ENCODE measurements around the gene PDCD1LG2.
A peak's percentile ranks its signal among the peaks of the same experiment; 100 is the strongest.
"Not testable (repeated sequence)": the region's sequence is repeated elsewhere in the genome, so short reads cannot be mapped to it uniquely, and the experiment has no call there.

PDCD1LG2 gene

GRCh38 chr9:5566054-5566618, 55.8 kb downstream of the PDCD1LG2 start:
- DNase-seq = peak; percentile 42 to 73 (median 64)

DNA sequence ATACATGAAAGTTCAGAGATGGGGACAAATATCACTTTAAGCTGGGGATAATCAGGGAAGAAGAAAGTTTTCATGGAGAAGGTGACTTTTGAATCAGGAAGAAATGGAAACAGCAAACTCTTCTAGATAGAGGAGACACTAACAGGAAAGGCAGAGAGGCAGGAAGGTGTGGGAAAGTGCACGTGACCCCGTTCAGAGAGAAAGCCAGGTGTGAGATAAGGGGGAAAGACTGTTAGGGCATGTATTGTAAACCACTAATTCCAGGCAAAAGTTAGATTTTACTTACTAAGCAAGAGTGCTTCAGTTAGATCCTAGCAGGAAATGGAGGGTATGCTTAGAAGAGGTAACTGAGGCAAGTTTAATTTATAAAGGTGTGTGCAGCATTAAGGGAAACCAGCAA, 58.5 kb downstream of the PDCD1LG2 start:
- DNase-seq = no peak

GRCh38 chr9:5569409-5569808, 59.1 kb downstream of the PDCD1LG2 start:
- DNase-seq = peak; percentile 44 to 68 (median 56)

DNA sequence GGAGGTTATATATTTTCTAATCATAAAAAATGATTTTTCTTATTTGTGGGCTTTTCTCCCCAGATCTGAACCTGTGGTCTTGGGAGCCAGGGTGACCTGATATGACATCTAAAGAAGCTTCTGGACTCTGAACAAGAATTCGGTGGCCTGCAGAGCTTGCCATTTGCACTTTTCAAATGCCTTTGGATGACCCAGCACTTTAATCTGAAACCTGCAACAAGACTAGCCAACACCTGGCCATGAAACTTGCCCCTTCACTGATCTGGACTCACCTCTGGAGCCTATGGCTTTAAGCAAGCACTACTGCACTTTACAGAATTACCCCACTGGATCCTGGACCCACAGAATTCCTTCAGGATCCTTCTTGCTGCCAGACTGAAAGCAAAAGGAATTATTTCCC, 59.6 kb downstream of the PDCD1LG2 start:
- no peak for DNase-seq

- DNase-seq = no peak
Observed at GRCh38 chr9:5571629-5572232, 61.4 kb downstream of the PDCD1LG2 start.

GRCh38 chr9:5574097-5574496, 63.8 kb downstream of the PDCD1LG2 start:
- no peak for DNase-seq

- DNase-seq = peak in 3 of 4 experiments; percentile 39 to 55 (median 49)
Observed at GRCh38 chr9:5575000-5575399, 64.7 kb downstream of the PDCD1LG2 start.

DNA sequence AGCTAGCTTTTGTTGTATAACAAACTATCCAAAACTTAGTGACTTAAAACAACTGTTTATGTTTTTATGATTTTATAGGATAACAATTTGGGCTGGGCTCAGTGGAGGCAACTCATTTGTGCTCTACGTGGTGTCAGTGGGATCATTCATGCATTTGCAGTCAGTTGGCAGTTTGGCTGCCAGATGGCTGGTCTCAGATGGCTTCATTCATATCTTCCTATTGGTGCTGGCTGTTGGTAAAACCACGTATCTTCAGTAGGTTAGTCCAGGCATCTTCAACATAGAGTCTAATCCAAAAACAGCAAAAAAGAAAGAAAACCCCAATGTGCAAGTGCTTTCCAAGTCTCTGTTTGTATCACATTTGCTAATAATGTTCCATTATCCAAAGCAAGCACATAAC, 66.9 kb downstream of the PDCD1LG2 start:
- no peak for DNase-seq

- DNase-seq = no peak
Observed at GRCh38 chr9:5578018-5578697, 67.8 kb downstream of the PDCD1LG2 start.

DNA sequence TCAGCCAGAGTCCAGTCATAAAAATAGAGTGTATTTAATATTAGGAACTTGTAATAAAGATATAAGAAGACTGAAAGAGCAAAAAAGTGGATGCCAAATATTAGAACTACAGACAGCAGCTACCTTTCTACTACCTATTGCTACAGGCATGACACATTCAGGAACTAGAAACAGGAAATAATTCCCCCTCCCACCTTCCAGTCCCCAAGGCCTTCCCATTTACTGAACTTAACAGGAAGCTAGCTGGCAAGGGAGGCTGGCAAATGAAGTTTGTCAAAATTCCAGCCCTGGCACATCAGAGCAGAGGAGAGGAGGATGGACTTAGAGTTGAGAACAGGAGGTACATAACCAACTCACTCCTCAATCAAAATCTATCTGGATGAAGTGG, 68.4 kb downstream of the PDCD1LG2 start:
- peak in 3 of 4 experiments; percentile 33 to 37 (median 37) for DNase-seq

- DNase-seq = no peak
Observed at GRCh38 chr9:5579881-5580280, 69.5 kb downstream of the PDCD1LG2 start.

GRCh38 chr9:5580650-5581049, 70.3 kb downstream of the PDCD1LG2 start:
- DNase-seq = no peak

GRCh38 chr9:5581706-5582105, 71.4 kb downstream of the PDCD1LG2 start:
- not testable (repeated sequence) for DNase-seq

DNA sequence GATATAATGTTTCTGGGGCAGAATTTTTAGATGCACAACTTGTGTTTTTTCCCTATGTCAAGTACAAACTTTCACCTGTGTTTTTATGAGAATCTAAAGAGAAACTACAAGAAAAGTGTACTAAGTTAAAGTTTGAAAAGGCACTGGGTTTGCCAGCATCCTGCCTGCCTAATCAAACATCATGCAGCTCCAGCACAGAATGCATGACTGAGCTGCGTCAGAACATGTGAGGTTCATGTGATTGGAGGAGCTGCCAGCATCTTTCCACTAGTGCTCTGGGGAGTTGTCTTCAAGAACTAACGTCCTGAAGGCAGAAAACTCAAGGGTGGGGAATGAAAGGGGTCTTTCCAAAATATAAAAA, 72.5 kb downstream of the PDCD1LG2 start:
- DNase-seq = no peak

DNA sequence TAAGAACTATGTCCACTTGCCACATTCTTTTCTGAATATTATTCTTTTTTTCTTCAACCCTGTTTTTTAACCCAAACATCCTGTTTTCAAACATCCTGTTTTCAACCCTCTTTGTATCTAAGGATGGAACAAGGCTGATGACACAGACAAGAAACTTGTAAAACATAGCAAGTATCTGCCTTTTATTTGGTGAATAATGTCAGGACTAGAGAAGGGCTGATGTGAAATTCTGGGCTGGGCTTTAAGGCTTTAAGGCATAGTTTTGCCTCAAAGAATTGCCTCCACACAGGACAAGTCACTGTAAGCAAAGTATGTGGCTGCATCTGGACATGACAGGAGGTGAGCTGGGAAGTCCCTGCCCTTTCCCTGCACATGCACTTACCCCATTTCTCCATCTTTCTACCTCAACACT, 76.1 kb downstream of the PDCD1LG2 start:
- DNase-seq = peak in 1 of 4 experiments; percentile 22

GRCh38 chr9:5587024-5587423, 76.7 kb downstream of the PDCD1LG2 start:
- no peak for DNase-seq

DNA sequence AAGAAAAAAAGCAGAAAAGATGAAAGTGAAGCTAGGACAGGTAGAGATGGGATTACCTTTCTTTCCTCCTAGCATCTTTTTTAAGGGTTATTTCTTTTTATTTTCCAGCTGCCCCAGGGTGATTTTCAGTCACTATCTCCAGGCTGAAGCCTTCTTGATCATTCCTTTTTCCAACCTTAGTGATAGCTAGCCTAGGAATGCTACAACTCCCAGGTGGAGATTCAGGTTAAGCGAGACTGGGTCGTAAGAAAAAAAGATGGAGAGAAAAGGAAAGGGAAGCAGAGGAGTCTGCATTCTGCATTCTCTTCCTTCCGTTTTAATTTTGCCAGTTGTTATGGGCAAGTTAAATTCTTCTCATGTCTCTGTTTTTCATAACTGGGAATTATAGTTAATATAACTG, 81.9 kb downstream of the PDCD1LG2 start:
- DNase-seq = no peak

GRCh38 chr9:5592904-5593303, 82.6 kb downstream of the PDCD1LG2 start:
- DNase-seq = no peak

GRCh38 chr9:5593904-5594303, 83.6 kb downstream of the PDCD1LG2 start:
- peak in 3 of 4 experiments; percentile 12 to 59 (median 58) for DNase-seq

GRCh38 chr9:5596173-5596572, 85.8 kb downstream of the PDCD1LG2 start:
- peak; percentile 20 to 54 (median 37) for DNase-seq

- DNase-seq = peak in 2 of 4 experiments; percentile 16 to 28
Observed at GRCh38 chr9:5608298-5609225, 98.2 kb downstream of the PDCD1LG2 start.

- DNase-seq = no peak
Observed at GRCh38 chr9:5609226-5609596, 98.9 kb downstream of the PDCD1LG2 start.

DNA sequence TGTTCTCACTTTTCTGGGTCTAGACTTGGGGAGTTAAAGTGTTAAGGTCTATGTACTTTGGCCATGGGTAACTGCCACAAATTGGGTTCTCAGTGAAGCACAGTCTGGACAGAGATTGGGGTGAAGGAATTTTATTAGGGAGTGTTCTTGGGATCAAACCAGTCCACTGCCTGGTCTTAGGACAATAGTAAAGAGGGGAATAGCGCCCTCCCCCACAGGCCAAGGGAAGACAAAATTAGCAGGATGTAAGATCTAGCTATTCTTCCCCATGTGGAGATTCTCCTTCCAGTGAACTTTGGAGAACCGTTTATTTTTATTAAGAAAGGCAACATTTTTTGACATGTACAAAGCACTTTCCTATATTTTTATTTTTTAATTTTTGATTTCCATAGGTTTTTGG, 100.2 kb downstream of the PDCD1LG2 start:
- no peak for DNase-seq

All from suppressor macrophage (primary cell).